Endothelial cell of umbilical vein (primary cell): Measurements from ENCODE around the gene ACVR1C.

Source experiments
- JUN ChIP-seq: IDR thresholded peaks from 2 replicates; pipeline ENCODE4 v1.6.1; 2011; ENCODE audit warnings: borderline replicate concordance, low read depth; ENCODE audit not compliant: insufficient read length, insufficient read depth
- MYC ChIP-seq: IDR thresholded peaks from one replicate; pipeline ENCODE4 v1.6.1; 2011; ENCODE audit warnings: mild to moderate bottlenecking, low read depth, low read length
- POLR2A ChIP-seq: IDR thresholded peaks from 2 replicates; pipeline ENCODE4 v1.6.1; 2012; ENCODE audit warnings: low read depth, mild to moderate bottlenecking, control low read depth, low read length
- POLR2AphosphoS5 ChIP-seq: IDR thresholded peaks from 2 replicates; pipeline ENCODE4 v1.6.1; 2012; ENCODE audit warnings: low read depth, mild to moderate bottlenecking, control low read depth, low read length, moderate library complexity; ENCODE audit not compliant: insufficient read depth
- TF ChIP-seq, protein P1 (sequence below), 2 donors: IDR thresholded peaks; 1 replicate in 1 of 2; 2 replicates in 1 of 2; pipeline ENCODE4 v1.5.1; 2011; ENCODE audit warnings: low read length in 2 of 2, mild to moderate bottlenecking in 2 of 2, moderate library complexity in 2 of 2, control low read depth in 1 of 2, inconsistent platforms in 1 of 2, low read depth in 1 of 2; ENCODE audit not compliant: insufficient read depth in 1 of 2; ENCODE audit errors: extremely low read depth in 1 of 2

DNA sequence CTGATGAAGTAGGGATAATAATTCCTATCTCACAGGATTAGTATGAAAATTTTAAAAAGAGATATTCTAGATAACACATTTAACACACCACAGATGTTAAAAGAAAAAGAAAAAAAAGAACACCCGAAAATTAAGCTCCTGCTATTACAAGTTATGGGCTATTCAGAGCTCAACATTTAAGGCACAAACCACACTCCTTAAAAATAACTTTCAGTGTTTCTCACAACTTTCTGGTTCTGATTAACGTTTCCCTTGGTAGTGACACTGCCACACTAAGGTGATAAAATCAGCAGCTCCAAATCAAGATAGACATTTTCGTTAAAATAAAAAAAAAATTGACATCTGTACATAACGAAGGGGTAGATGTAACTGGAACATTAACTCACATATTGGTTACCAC, 26.9 kb downstream of the ACVR1C start:
- TF ChIP-seq, protein P1, sequence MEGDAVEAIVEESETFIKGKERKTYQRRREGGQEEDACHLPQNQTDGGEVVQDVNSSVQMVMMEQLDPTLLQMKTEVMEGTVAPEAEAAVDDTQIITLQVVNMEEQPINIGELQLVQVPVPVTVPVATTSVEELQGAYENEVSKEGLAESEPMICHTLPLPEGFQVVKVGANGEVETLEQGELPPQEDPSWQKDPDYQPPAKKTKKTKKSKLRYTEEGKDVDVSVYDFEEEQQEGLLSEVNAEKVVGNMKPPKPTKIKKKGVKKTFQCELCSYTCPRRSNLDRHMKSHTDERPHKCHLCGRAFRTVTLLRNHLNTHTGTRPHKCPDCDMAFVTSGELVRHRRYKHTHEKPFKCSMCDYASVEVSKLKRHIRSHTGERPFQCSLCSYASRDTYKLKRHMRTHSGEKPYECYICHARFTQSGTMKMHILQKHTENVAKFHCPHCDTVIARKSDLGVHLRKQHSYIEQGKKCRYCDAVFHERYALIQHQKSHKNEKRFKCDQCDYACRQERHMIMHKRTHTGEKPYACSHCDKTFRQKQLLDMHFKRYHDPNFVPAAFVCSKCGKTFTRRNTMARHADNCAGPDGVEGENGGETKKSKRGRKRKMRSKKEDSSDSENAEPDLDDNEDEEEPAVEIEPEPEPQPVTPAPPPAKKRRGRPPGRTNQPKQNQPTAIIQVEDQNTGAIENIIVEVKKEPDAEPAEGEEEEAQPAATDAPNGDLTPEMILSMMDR (IDR thresholded peaks at IDR 0.05; ENCODE audit: extremely low read depth in 1 of 2, insufficient read depth in 1 of 2, low read depth in 1 of 2, low read length in 2 of 2) = no peak
- TF ChIP-seq JUN (no peak), MYC (no peak), POLR2A (no peak), POLR2AphosphoS5 (no peak)
